ENCODE measurements around the gene RAP2C.

Gene RAP2C

GRCh38 chrX:132199941-132200340, 19.3 kb downstream of the RAP2C start:
- no peaks in the 10 kb centered on the region for H3K27me3 ChIP-seq (ENCODE audit: insufficient read depth, low read length)
- no peak overlapping the region for H3K27ac ChIP-seq (ENCODE audit: low read depth, low read length)
- H3K9me3 ChIP-seq (ENCODE audit: insufficient read depth, low read depth, low read length): no peaks in the 10 kb centered on the region
- 87% methylated on average over 6 of the region's 6 CpGs for WGBS
- H3K4me3 ChIP-seq (ENCODE audit: low read length): no peak overlapping the region
- H3K4me1 ChIP-seq (ENCODE audit: insufficient read depth, low read length): no peaks in the 10 kb centered on the region
- no peak overlapping the region for H3K9ac ChIP-seq (ENCODE audit: low read depth, low read length)
- H3K36me3 ChIP-seq (ENCODE audit: insufficient read depth, low read length): peaks cover 6% of the 10 kb centered on the region; the same call in 1 of the 2 replicates

GRCh38 chrX:132193872-132194574, 25.2 kb downstream of the RAP2C start:
- 97% methylated on average over 29 of the region's 29 CpGs for WGBS

GRCh38 chrX:132191938-132192337, 27.3 kb downstream of the RAP2C start:
- Histone ChIP-seq H3K4me3 (ENCODE audit: low read length) (no peak overlapping the region), H3K36me3 (ENCODE audit: insufficient read depth, low read length) (no peaks in the 10 kb centered on the region), H3K27me3 (ENCODE audit: insufficient read depth, low read length) (no peaks in the 10 kb centered on the region), H3K27ac (ENCODE audit: low read depth, low read length) (no peak overlapping the region), H3K4me1 (ENCODE audit: insufficient read depth, low read length) (no peaks in the 10 kb centered on the region), H3K9ac (ENCODE audit: low read depth, low read length) (no peak overlapping the region), H3K9me3 (ENCODE audit: insufficient read depth, low read depth, low read length) (no peaks in the 10 kb centered on the region)
- WGBS: no CpG with 5 or more reads among the region's 1 CpG

More at GRCh38 chrX:132193872-132194574, 25.2 kb downstream of the RAP2C start:
- Histone ChIP-seq H3K27ac (ENCODE audit: low read depth, low read length) (no peak overlapping the region), H3K36me3 (ENCODE audit: insufficient read depth, low read length) (no peaks in the 10 kb centered on the region), H3K9ac (ENCODE audit: low read depth, low read length) (no peak overlapping the region), H3K9me3 (ENCODE audit: insufficient read depth, low read depth, low read length) (no peaks in the 10 kb centered on the region), H3K4me3 (ENCODE audit: low read length) (no peak overlapping the region), H3K27me3 (ENCODE audit: insufficient read depth, low read length) (no peaks in the 10 kb centered on the region), H3K4me1 (ENCODE audit: insufficient read depth, low read length) (no peaks in the 10 kb centered on the region)

- no peaks in the 10 kb centered on the region for H3K27me3 ChIP-seq (ENCODE audit: insufficient read depth, low read length)
- H3K4me1 ChIP-seq (ENCODE audit: insufficient read depth, low read length): no peaks in the 10 kb centered on the region
- no peak overlapping the region for H3K27ac ChIP-seq (ENCODE audit: low read depth, low read length)
- H3K9me3 ChIP-seq (ENCODE audit: insufficient read depth, low read depth, low read length): no peaks in the 10 kb centered on the region
- 94% methylated on average over 2 of the region's 3 CpGs for WGBS
- H3K36me3 ChIP-seq (ENCODE audit: insufficient read depth, low read length): no peaks in the 10 kb centered on the region
- H3K4me3 ChIP-seq (ENCODE audit: low read length): no peak overlapping the region
- no peak overlapping the region for H3K9ac ChIP-seq (ENCODE audit: low read depth, low read length)
These were observed 31.1 kb downstream of the RAP2C start for GRCh38 chrX:132188175-132188574.

GRCh38 chrX:132187451-132187850, 31.8 kb downstream of the RAP2C start:
- Histone ChIP-seq H3K27me3 (ENCODE audit: insufficient read depth, low read length) (no peaks in the 10 kb centered on the region), H3K4me3 (ENCODE audit: low read length) (no peak overlapping the region), H3K9me3 (ENCODE audit: insufficient read depth, low read depth, low read length) (no peaks in the 10 kb centered on the region), H3K4me1 (ENCODE audit: insufficient read depth, low read length) (no peaks in the 10 kb centered on the region), H3K36me3 (ENCODE audit: insufficient read depth, low read length) (no peaks in the 10 kb centered on the region), H3K27ac (ENCODE audit: low read depth, low read length) (no peak overlapping the region), H3K9ac (ENCODE audit: low read depth, low read length) (no peak overlapping the region)
- 84% methylated on average over 4 of the region's 4 CpGs for WGBS

GRCh38 chrX:132184871-132185270, 34.4 kb downstream of the RAP2C start:
- Histone ChIP-seq H3K27me3 (ENCODE audit: insufficient read depth, low read length) (no peaks in the 10 kb centered on the region), H3K4me1 (ENCODE audit: insufficient read depth, low read length) (no peaks in the 10 kb centered on the region)
- 81% methylated on average over 4 of the region's 4 CpGs for WGBS

GRCh38 chrX:132181364-132181763, 37.9 kb downstream of the RAP2C start:
- WGBS: 95% methylated on average over 7 of the region's 7 CpGs
- no peaks in the 10 kb centered on the region for H3K4me1 ChIP-seq (ENCODE audit: insufficient read depth, low read length)
- H3K36me3 ChIP-seq (ENCODE audit: insufficient read depth, low read length): no peaks in the 10 kb centered on the region
- H3K9me3 ChIP-seq (ENCODE audit: insufficient read depth, low read depth, low read length): no peaks in the 10 kb centered on the region
- H3K4me3 ChIP-seq (ENCODE audit: low read length): no peak overlapping the region
- no peak overlapping the region for H3K27ac ChIP-seq (ENCODE audit: low read depth, low read length)
- no peak overlapping the region for H3K9ac ChIP-seq (ENCODE audit: low read depth, low read length)
- no peaks in the 10 kb centered on the region for H3K27me3 ChIP-seq (ENCODE audit: insufficient read depth, low read length)

More at GRCh38 chrX:132184871-132185270, 34.4 kb downstream of the RAP2C start:
- Histone ChIP-seq H3K27ac (ENCODE audit: low read depth, low read length) (no peak overlapping the region), H3K9ac (ENCODE audit: low read depth, low read length) (no peak overlapping the region), H3K9me3 (ENCODE audit: insufficient read depth, low read depth, low read length) (no peaks in the 10 kb centered on the region), H3K36me3 (ENCODE audit: insufficient read depth, low read length) (no peaks in the 10 kb centered on the region), H3K4me3 (ENCODE audit: low read length) (no peak overlapping the region)

GRCh38 chrX:132180929-132181328, 38.3 kb downstream of the RAP2C start:
- Histone ChIP-seq H3K27me3 (ENCODE audit: insufficient read depth, low read length) (no peaks in the 10 kb centered on the region), H3K4me3 (ENCODE audit: low read length) (no peak overlapping the region), H3K9me3 (ENCODE audit: insufficient read depth, low read depth, low read length) (no peaks in the 10 kb centered on the region), H3K4me1 (ENCODE audit: insufficient read depth, low read length) (no peaks in the 10 kb centered on the region), H3K9ac (ENCODE audit: low read depth, low read length) (no peak overlapping the region), H3K36me3 (ENCODE audit: insufficient read depth, low read length) (no peaks in the 10 kb centered on the region), H3K27ac (ENCODE audit: low read depth, low read length) (no peak overlapping the region)
- 98% methylated on average over 3 of the region's 3 CpGs for WGBS

GRCh38 chrX:132173647-132174046, 45.6 kb downstream of the RAP2C start:
- H3K9ac ChIP-seq (ENCODE audit: low read depth, low read length): no peak overlapping the region
- H3K9me3 ChIP-seq (ENCODE audit: insufficient read depth, low read depth, low read length): no peaks in the 10 kb centered on the region

GRCh38 chrX:132171881-132172280, 47.4 kb downstream of the RAP2C start:
- no peaks in the 10 kb centered on the region for H3K36me3 ChIP-seq (ENCODE audit: insufficient read depth, low read length)
- no peak overlapping the region for H3K27ac ChIP-seq (ENCODE audit: low read depth, low read length)
- no peaks in the 10 kb centered on the region for H3K27me3 ChIP-seq (ENCODE audit: insufficient read depth, low read length)
- 97% methylated on average over 3 of the region's 3 CpGs for WGBS
- no peak overlapping the region for H3K4me3 ChIP-seq (ENCODE audit: low read length)
- no peaks in the 10 kb centered on the region for H3K9me3 ChIP-seq (ENCODE audit: insufficient read depth, low read depth, low read length)
- H3K4me1 ChIP-seq (ENCODE audit: insufficient read depth, low read length): peaks cover 18% of the 10 kb centered on the region
- no peak overlapping the region for H3K9ac ChIP-seq (ENCODE audit: low read depth, low read length)

More at GRCh38 chrX:132173647-132174046, 45.6 kb downstream of the RAP2C start:
- 55% methylated on average over 1 of the region's 1 CpG for WGBS
- Histone ChIP-seq H3K27me3 (ENCODE audit: insufficient read depth, low read length) (no peaks in the 10 kb centered on the region), H3K4me3 (ENCODE audit: low read length) (no peak overlapping the region), H3K27ac (ENCODE audit: low read depth, low read length) (no peak overlapping the region), H3K4me1 (ENCODE audit: insufficient read depth, low read length) (peaks cover 18% of the 10 kb centered on the region), H3K36me3 (ENCODE audit: insufficient read depth, low read length) (no peaks in the 10 kb centered on the region)

GRCh38 chrX:132171478-132171877, 47.8 kb downstream of the RAP2C start:
- Histone ChIP-seq H3K27ac (ENCODE audit: low read depth, low read length) (no peak overlapping the region), H3K9me3 (ENCODE audit: insufficient read depth, low read depth, low read length) (no peaks in the 10 kb centered on the region)
- WGBS: 89% methylated on average over 3 of the region's 3 CpGs

GRCh38 chrX:132169554-132169953, 49.7 kb downstream of the RAP2C start:
- Histone ChIP-seq H3K4me3 (ENCODE audit: low read length) (no peak overlapping the region), H3K27me3 (ENCODE audit: insufficient read depth, low read length) (no peaks in the 10 kb centered on the region), H3K36me3 (ENCODE audit: insufficient read depth, low read length) (no peaks in the 10 kb centered on the region), H3K9me3 (ENCODE audit: insufficient read depth, low read depth, low read length) (peaks cover 5% of the 10 kb centered on the region; the same call in 1 of the 2 replicates), H3K4me1 (ENCODE audit: insufficient read depth, low read length) (peaks cover 13% of the 10 kb centered on the region), H3K27ac (ENCODE audit: low read depth, low read length) (no peak overlapping the region), H3K9ac (ENCODE audit: low read depth, low read length) (no peak overlapping the region)
- WGBS: 100% methylated on average over 3 of the region's 3 CpGs

More at GRCh38 chrX:132171478-132171877, 47.8 kb downstream of the RAP2C start:
- Histone ChIP-seq H3K27me3 (ENCODE audit: insufficient read depth, low read length) (no peaks in the 10 kb centered on the region), H3K36me3 (ENCODE audit: insufficient read depth, low read length) (no peaks in the 10 kb centered on the region), H3K9ac (ENCODE audit: low read depth, low read length) (no peak overlapping the region), H3K4me1 (ENCODE audit: insufficient read depth, low read length) (peaks cover 18% of the 10 kb centered on the region), H3K4me3 (ENCODE audit: low read length) (no peak overlapping the region)
